GM13977 (cell line): ENCODE results near the gene BCL11A.

ENCODE experiments used
- DNase-seq: peaks from one replicate; pipeline ENCODE4 v3.0.0; 2012; ENCODE audit warnings: low spot score
- in situ Hi-C: fragments of 300-500 bp; cut with MboI; formaldehyde crosslinking; loops from one replicate; pipeline ENCODE4 v1.12.0; 2022; ENCODE audit warnings: low sequenced_read_pairs, low pct_unique_long_range_greater_than_20kb, mixed read lengths, inconsistent platforms; ENCODE audit not compliant: unreplicated experiment
- TF ChIP-seq, protein P1 (sequence below): IDR thresholded peaks from 2 replicates; pipeline ENCODE4 v1.5.1; 2012; ENCODE audit warnings: mild to moderate bottlenecking, control low read depth; ENCODE audit not compliant: insufficient read depth; ENCODE audit errors: extremely low read depth, missing control alignments

Gene BCL11A

DNA sequence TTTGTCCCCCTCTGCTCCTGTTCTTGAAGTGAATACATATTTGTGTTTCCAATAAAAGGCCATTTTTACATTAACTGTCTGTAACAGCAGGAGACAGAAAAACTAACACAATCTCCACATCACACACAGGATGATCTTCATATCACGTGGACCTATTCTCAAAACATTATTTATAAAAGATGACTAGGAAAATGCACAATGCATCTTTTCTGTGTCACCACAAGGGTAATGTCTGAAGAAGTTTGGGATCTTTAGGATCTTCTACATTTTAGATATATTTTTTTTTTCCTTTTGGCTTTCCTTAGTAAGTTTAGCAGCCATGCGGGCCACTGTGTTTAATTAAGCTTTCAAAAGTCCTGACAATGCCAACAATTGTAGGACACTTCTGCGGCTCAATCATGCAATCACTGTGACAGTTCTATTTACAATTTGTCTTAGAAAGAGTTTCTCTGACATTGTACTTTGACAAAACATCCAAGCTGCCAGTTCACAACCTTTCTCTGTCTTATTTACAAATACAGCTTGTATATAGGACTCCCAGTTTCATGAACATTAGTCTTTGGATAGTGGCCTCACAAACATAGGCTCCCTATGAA, 12.3 kb downstream of the BCL11A start:
- in situ Hi-C loops = loop anchor here (25.0 kb wide), 1 partner anchor 379 kb away; no protein-coding TSS in a partner anchor
- TF ChIP-seq, protein P1, sequence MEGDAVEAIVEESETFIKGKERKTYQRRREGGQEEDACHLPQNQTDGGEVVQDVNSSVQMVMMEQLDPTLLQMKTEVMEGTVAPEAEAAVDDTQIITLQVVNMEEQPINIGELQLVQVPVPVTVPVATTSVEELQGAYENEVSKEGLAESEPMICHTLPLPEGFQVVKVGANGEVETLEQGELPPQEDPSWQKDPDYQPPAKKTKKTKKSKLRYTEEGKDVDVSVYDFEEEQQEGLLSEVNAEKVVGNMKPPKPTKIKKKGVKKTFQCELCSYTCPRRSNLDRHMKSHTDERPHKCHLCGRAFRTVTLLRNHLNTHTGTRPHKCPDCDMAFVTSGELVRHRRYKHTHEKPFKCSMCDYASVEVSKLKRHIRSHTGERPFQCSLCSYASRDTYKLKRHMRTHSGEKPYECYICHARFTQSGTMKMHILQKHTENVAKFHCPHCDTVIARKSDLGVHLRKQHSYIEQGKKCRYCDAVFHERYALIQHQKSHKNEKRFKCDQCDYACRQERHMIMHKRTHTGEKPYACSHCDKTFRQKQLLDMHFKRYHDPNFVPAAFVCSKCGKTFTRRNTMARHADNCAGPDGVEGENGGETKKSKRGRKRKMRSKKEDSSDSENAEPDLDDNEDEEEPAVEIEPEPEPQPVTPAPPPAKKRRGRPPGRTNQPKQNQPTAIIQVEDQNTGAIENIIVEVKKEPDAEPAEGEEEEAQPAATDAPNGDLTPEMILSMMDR = no peak
- no peak for DNase-seq

DNA sequence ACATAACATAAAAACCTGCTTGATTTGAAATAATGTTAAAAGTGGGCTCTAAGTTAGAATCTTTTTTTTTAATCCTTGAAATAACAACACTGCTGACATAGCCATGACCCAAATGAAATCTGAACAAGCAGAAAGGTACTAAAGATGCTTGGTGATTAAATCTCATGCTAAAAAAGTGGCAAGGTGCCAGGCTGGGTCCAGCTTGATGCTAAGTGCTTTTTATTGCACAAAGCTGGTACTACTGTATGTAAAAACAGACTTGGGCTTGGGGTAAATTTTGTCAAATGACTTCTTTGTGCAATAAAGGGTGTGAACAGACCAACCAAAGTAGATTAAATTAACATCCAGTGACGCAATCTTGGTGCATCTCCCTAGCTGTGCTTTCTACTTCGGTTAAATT, 13.4 kb downstream of the BCL11A start:
- DNase-seq = no peak
- in situ Hi-C loops = loop anchor here (25.0 kb wide), 1 partner anchor 378 kb away; no protein-coding TSS in a partner anchor
- TF ChIP-seq, protein P1 = no peak

DNA sequence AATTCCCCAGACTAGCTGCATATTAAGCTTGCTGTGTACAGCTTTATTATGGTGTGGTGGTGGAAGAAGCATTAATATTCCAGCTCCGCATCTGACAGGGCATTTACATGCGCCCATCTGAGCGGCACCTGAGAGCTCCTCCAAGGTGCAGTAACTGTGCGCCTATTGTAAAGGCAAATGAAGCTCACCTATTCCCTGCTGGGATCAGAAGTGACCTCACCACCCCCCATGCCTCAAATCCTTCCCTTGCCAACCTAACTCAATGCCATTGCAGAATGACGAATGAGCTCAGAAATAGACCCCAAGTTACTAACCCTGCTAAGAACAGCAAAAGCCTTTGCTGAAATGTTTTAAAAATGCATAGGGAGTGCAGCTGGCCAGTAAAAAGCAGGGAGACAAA, 14.3 kb downstream of the BCL11A start:
- TF ChIP-seq, protein P1 = no peak
- no peak for DNase-seq
- in situ Hi-C loops = loop anchor here (25.0 kb wide), 1 partner anchor 377 kb away; no protein-coding TSS in a partner anchor

DNA sequence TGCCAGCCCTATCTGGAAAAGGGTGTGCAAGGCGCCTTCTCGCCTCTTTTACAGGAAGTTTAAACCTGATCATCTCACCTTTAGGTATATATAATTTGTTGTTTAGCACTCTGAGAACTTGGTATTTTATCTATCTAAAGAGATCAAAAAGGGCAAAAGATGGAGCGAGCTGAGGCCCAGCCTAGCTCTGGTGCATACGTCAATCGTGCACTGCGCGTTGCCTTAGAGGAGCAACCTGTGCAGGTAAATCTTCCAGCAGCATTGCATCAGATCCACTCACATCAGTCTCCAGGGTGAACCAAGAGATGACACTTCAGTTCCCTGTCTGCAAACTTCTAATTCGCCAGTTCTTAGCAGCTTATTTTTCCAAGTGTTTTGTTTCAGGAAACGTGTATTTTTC, 15.4 kb downstream of the BCL11A start:
- TF ChIP-seq, protein P1 = no peak
- DNase-seq = no peak
- in situ Hi-C loops = loop anchor here (25.0 kb wide), 1 partner anchor 376 kb away; no protein-coding TSS in a partner anchor

DNA sequence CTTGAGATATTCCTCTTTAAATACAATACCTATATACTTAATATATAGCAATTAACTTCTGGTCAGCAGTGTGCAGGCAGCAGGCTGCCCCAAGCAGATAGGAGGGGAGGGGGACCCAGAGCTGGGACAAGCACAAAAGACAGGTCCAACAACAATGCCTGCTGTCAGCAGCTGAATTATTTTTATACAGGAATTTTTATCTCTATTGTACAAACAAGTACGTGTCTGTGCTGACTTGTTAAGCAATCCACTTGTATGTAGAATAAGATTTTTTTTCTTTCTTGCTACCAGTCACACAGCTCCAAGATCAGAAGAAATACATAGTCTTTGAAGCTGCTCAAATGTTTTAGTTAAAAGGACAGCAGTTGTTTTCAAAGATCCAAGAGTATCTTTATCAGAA, 16.7 kb downstream of the BCL11A start:
- in situ Hi-C loops = loop anchor here (25.0 kb wide), 1 partner anchor 374 kb away; no protein-coding TSS in a partner anchor
- no peak for DNase-seq
- TF ChIP-seq, protein P1 = no peak

DNA sequence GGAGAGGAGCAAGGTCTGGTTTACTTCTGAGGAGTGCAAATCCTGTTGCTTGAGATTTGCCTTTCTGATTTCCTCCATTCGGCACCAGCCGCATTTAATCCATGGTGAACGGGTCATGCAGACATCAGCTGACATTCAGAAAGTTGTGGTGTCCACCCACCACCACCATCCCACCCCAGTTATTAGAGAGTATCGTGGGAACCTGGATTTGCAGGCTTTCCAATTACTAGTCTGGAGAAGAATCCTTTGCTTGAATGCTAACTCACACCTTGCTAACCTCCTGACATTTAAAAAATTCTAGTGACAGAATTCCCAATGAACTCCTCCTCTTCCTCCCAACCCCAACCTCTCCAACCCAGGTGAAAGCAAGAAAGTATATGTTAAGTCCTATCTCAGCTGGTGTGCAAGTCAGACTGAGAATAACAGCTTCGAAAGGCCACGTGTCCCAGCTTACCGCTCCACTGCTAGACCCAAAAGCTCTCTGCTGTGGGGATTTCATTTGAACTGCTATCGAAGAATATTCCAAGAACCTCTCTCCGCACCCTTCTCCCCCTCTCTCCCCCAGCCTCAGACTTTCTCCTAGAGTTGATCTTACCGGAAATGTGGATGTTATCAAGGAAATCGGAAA, 17.7 kb downstream of the BCL11A start:
- no peak for DNase-seq
- TF ChIP-seq, protein P1 = no peak
- in situ Hi-C loops = loop anchor here (25.0 kb wide), 1 partner anchor 373 kb away; no protein-coding TSS in a partner anchor
